Smooth muscle cell (in vitro differentiated cells): Measurements from ENCODE around the gene SHISA4. TPM values are rescaled to one million over a fixed set of nuclear protein-coding genes. Genes with fewer than 3 reads are reported as not detected.
A peak's percentile ranks its signal among the peaks of the same experiment; 100 is the strongest.

ENCODE experiments used
- DNase-seq: peaks from one replicate; lab custom pipeline; 2025; ENCODE audit not compliant: unreplicated experiment; lab: John Stamatoyannopoulos, UW
- H2AFZ ChIP-seq: fragments of 200-600 bp; sonication (generic); 2 replicates; pipeline ENCODE4 v1.6.0; 2016; ENCODE audit warnings: antibody characterized with exemption, low read depth, mild to moderate bottlenecking
- H3F3A ChIP-seq: fragments of 200-600 bp; sonication (generic); 2 replicates; pipeline ENCODE4 v1.6.0; 2017; ENCODE audit warnings: antibody characterized with exemption, low read depth
- H3K27ac ChIP-seq: fragments of 200-600 bp; sonication (generic); 2 replicates; pipeline ENCODE4 v1.5.1; 2016; ENCODE audit warnings: low read depth, mild to moderate bottlenecking
- H3K27me3 ChIP-seq: fragments of 200-600 bp; sonication (generic); 2 replicates; pipeline ENCODE4 v1.6.1; 2016; ENCODE audit warnings: low read depth, mild to moderate bottlenecking
- H3K36me3 ChIP-seq: fragments of 200-600 bp; sonication (generic); 2 replicates; pipeline ENCODE4 v1.5.1; 2016; ENCODE audit warnings: low read depth
- H3K4me1 ChIP-seq: fragments of 200-600 bp; sonication (generic); 2 replicates; pipeline ENCODE4 v1.5.1; 2016; ENCODE audit warnings: low read depth
- H3K4me2 ChIP-seq: fragments of 200-600 bp; sonication (generic); 2 replicates; pipeline ENCODE4 v1.6.0; 2016; ENCODE audit warnings: mild to moderate bottlenecking
- H3K4me3 ChIP-seq: fragments of 200-600 bp; sonication (generic); 2 replicates; pipeline ENCODE4 v1.5.1; 2016; ENCODE audit warnings: mild to moderate bottlenecking
- H3K79me2 ChIP-seq: fragments of 200-600 bp; sonication (generic); 2 replicates; pipeline ENCODE4 v1.6.0; 2016; ENCODE audit warnings: low read depth, mild to moderate bottlenecking
- H3K9ac ChIP-seq: fragments of 200-600 bp; sonication (generic); 2 replicates; pipeline ENCODE4 v1.6.0; 2016; ENCODE audit warnings: low read depth
- H3K9me3 ChIP-seq: fragments of 200-600 bp; sonication (generic); replicated peaks from 2 replicates; pipeline ENCODE4 v1.5.1; 2016; ENCODE audit warnings: low read depth
- H4K20me1 ChIP-seq: fragments of 200-600 bp; sonication (generic); 2 replicates; pipeline ENCODE4 v1.6.0; 2016; ENCODE audit warnings: low read depth
- WGBS: methylation state at CpG from one replicate; pipeline ENCODE4 v1.1.7; 2016; ENCODE audit warnings: low lambda C conversion rate; 5-methylcytosine and 5-hydroxymethylcytosine counted together
- polyA plus RNA-seq: library from polyadenylated mRNA; unstranded; fragments of >200 nt; fragmentation: Nextera tagmentation; extraction: Ambion mirVana; gene quantifications from 2 replicates; pipeline ENCODE4 v1.2.1, GENCODE V29; 2016
- total RNA-seq: library from RNA; depleted of rRNA; stranded (reverse); fragments of >200 nt; gene quantifications from 2 replicates; pipeline ENCODE4 v1.2.3, GENCODE V29; 2014
- TF ChIP-seq, protein P1 (sequence below): fragments of 200-600 bp; sonication (generic); IDR thresholded peaks from 2 replicates; pipeline ENCODE4 v1.5.1; 2017; ENCODE audit warnings: borderline replicate concordance, mild to moderate bottlenecking, antibody characterized with exemption; ENCODE audit not compliant: insufficient read depth, poor library complexity, severe bottlenecking

The SHISA4 gene
- total and polyA plus RNA-seq, 2 experiments from 2014 or later: 30.1 to 73.5 TPM

GRCh38 chr1:201895913-201896807 is 7.5 kb downstream of the SHISA4 start:
- Histone ChIP-seq H3K9ac (no peak overlapping the region), H3K27me3 (no peaks in the 10 kb centered on the region), H3K4me1 (no peaks in the 10 kb centered on the region), H3K27ac (no peak overlapping the region), H3K36me3 (no peaks in the 10 kb centered on the region), H3K4me3 (no peak overlapping the region), H3K9me3 (no peaks in the 10 kb centered on the region), H3F3A (no peaks in the 10 kb centered on the region), H4K20me1 (no peaks in the 10 kb centered on the region), H3K79me2 (no peaks in the 10 kb centered on the region), H2AFZ (no peak overlapping the region), H3K4me2 (no peak overlapping the region)
- 21% methylated on average over 10 of the region's 10 CpGs for WGBS
- peak; percentile 67 for DNase-seq
- TF ChIP-seq, protein P1, sequence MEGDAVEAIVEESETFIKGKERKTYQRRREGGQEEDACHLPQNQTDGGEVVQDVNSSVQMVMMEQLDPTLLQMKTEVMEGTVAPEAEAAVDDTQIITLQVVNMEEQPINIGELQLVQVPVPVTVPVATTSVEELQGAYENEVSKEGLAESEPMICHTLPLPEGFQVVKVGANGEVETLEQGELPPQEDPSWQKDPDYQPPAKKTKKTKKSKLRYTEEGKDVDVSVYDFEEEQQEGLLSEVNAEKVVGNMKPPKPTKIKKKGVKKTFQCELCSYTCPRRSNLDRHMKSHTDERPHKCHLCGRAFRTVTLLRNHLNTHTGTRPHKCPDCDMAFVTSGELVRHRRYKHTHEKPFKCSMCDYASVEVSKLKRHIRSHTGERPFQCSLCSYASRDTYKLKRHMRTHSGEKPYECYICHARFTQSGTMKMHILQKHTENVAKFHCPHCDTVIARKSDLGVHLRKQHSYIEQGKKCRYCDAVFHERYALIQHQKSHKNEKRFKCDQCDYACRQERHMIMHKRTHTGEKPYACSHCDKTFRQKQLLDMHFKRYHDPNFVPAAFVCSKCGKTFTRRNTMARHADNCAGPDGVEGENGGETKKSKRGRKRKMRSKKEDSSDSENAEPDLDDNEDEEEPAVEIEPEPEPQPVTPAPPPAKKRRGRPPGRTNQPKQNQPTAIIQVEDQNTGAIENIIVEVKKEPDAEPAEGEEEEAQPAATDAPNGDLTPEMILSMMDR: peak; percentile 98

- no peaks in the 10 kb centered on the region for H3K79me2 ChIP-seq
- H3K4me3 ChIP-seq: no peak overlapping the region
- 89% methylated on average over 2 of the region's 2 CpGs for WGBS
- H4K20me1 ChIP-seq: no peaks in the 10 kb centered on the region
- no peak for DNase-seq
- H3K27ac ChIP-seq: no peak overlapping the region
- H3K36me3 ChIP-seq: no peaks in the 10 kb centered on the region
- no peak overlapping the region for H2AFZ ChIP-seq
- no peak overlapping the region for H3K9ac ChIP-seq
- H3K4me2 ChIP-seq: no peak overlapping the region
- H3K4me1 ChIP-seq: no peaks in the 10 kb centered on the region
- H3K27me3 ChIP-seq: no peaks in the 10 kb centered on the region
- no peaks in the 10 kb centered on the region for H3K9me3 ChIP-seq
- no peaks in the 10 kb centered on the region for H3F3A ChIP-seq
- TF ChIP-seq, protein P1: no peak
These were observed 8.3 kb downstream of the SHISA4 start for GRCh38 chr1:201896951-201897391.

GRCh38 chr1:201898240-201898894 is 9.7 kb downstream of the SHISA4 start:
- no peak overlapping the region for H2AFZ ChIP-seq
- H3F3A ChIP-seq: peaks cover 7% of the 10 kb centered on the region
- H3K4me2 ChIP-seq: no peak overlapping the region
- DNase-seq: no peak
- H3K9ac ChIP-seq: no peak overlapping the region
- H3K36me3 ChIP-seq: no peaks in the 10 kb centered on the region
- 94% methylated on average over 4 of the region's 4 CpGs for WGBS
- no peaks in the 10 kb centered on the region for H3K9me3 ChIP-seq
- H3K27ac ChIP-seq: no peak overlapping the region
- H3K27me3 ChIP-seq: no peaks in the 10 kb centered on the region
- no peaks in the 10 kb centered on the region for H3K4me1 ChIP-seq
- H3K79me2 ChIP-seq: no peaks in the 10 kb centered on the region
- no peaks in the 10 kb centered on the region for H4K20me1 ChIP-seq
- no peak overlapping the region for H3K4me3 ChIP-seq
- TF ChIP-seq, protein P1: no peak
